ENCODE data around the gene BOD1L1.

The BOD1L1 gene

GRCh38 chr4:13617801-13618200, 9.7 kb downstream of the BOD1L1 start:
- Histone ChIP-seq H3K23ac (ENCODE audit: low read depth, low read length, poor library complexity) (no peak overlapping the region), H2BK15ac (ENCODE audit: low read length) (no peak overlapping the region), H4K91ac (ENCODE audit: low read depth, low read length, poor library complexity) (no peak overlapping the region)

GRCh38 chr4:13616597-13616996, 10.9 kb downstream of the BOD1L1 start:
- Histone ChIP-seq H2BK120ac (ENCODE audit: low read depth, low read length) (no peak overlapping the region), H3K36me3 (replicated peaks in 1 of 2; ENCODE audit: control insufficient read depth in 2 of 2, insufficient read depth in 2 of 2, low read length in 2 of 2) (peaks cover 14 to 80% of the 10 kb centered on the region in 2 donors), H3K14ac (ENCODE audit: low read length) (no peak overlapping the region), H3K9ac (ENCODE audit: low read depth, low read length, poor library complexity) (no peak overlapping the region), H3K9me3 (replicated peaks in 1 of 2; ENCODE audit: control insufficient read depth in 2 of 2, insufficient read depth in 1 of 2, low read depth in 1 of 2, low read length in 2 of 2) (no peaks in the 10 kb centered on the region), H2BK12ac (ENCODE audit: low read length) (no peak overlapping the region), H4K91ac (ENCODE audit: low read depth, low read length, poor library complexity) (no peak overlapping the region), H3K18ac (ENCODE audit: low read length) (no peak overlapping the region), H2AFZ (ENCODE audit: low read length) (no peak overlapping the region), H3K27me3 (ENCODE audit: control insufficient read depth in 3 of 3, insufficient read depth in 3 of 3, low read depth in 1 of 3, low read length in 3 of 3) (no peaks in the 10 kb centered on the region), H3K23ac (ENCODE audit: low read depth, low read length, poor library complexity) (no peak overlapping the region), H4K8ac (ENCODE audit: low read depth, low read length) (no peak overlapping the region), H3K4me1 (ENCODE audit: control insufficient read depth in 2 of 2, insufficient read depth in 1 of 2, low read depth in 1 of 2, low read length in 2 of 2) (no peaks in the 10 kb centered on the region), H2BK15ac (ENCODE audit: low read length) (no peak overlapping the region), H3K27ac (replicated peaks; ENCODE audit: low read length) (no peak overlapping the region), H3K4me3 (ENCODE audit: low read length in 2 of 2) (no peak overlapping the region), H2AK5ac (ENCODE audit: low read depth, low read length) (no peak overlapping the region), H2BK5ac (ENCODE audit: low read length) (no peak overlapping the region), H3K79me1 (ENCODE audit: low read depth, low read length) (no peaks in the 10 kb centered on the region), H3K4me2 (ENCODE audit: insufficient read depth, low read length, poor library complexity, severe bottlenecking) (no peak overlapping the region), H3K4ac (ENCODE audit: low read length) (no peak overlapping the region)
- no peak for DNase-seq (ENCODE audit: low spot score)
- no CpG with 5 or more reads among the region's 4 CpGs for WGBS, 2 donors (ENCODE audit: extremely low coverage in 2 of 2, insufficient read length in 2 of 2, insufficient replicate concordance in 1 of 2)

More at GRCh38 chr4:13617801-13618200, 9.7 kb downstream of the BOD1L1 start:
- Histone ChIP-seq H3K14ac (ENCODE audit: low read length) (no peak overlapping the region), H3K18ac (ENCODE audit: low read length) (no peak overlapping the region), H4K8ac (ENCODE audit: low read depth, low read length) (no peak overlapping the region), H3K79me1 (ENCODE audit: low read depth, low read length) (no peaks in the 10 kb centered on the region), H3K4ac (ENCODE audit: low read length) (no peak overlapping the region), H3K9ac (ENCODE audit: low read depth, low read length, poor library complexity) (no peak overlapping the region), H3K4me3 (ENCODE audit: low read length in 2 of 2) (no peak overlapping the region), H3K4me2 (ENCODE audit: insufficient read depth, low read length, poor library complexity, severe bottlenecking) (no peak overlapping the region), H2BK5ac (ENCODE audit: low read length) (no peak overlapping the region), H3K27me3 (ENCODE audit: control insufficient read depth in 3 of 3, insufficient read depth in 3 of 3, low read depth in 1 of 3, low read length in 3 of 3) (no peaks in the 10 kb centered on the region), H3K9me3 (replicated peaks in 1 of 2; ENCODE audit: control insufficient read depth in 2 of 2, insufficient read depth in 1 of 2, low read depth in 1 of 2, low read length in 2 of 2) (no peaks in the 10 kb centered on the region), H3K27ac (replicated peaks; ENCODE audit: low read length) (no peak overlapping the region), H2BK120ac (ENCODE audit: low read depth, low read length) (no peak overlapping the region), H3K4me1 (ENCODE audit: control insufficient read depth in 2 of 2, insufficient read depth in 1 of 2, low read depth in 1 of 2, low read length in 2 of 2) (no peaks in the 10 kb centered on the region), H2AK5ac (ENCODE audit: low read depth, low read length) (no peak overlapping the region), H2BK12ac (ENCODE audit: low read length) (no peak overlapping the region), H2AFZ (ENCODE audit: low read length) (no peak overlapping the region), H3K36me3 (replicated peaks in 1 of 2; ENCODE audit: control insufficient read depth in 2 of 2, insufficient read depth in 2 of 2, low read length in 2 of 2) (peaks cover 13 to 70% of the 10 kb centered on the region in 2 donors)
- DNase-seq (ENCODE audit: low spot score) = no peak
- no CpG with 5 or more reads among the region's 3 CpGs for WGBS, 2 donors (ENCODE audit: extremely low coverage in 2 of 2, insufficient read length in 2 of 2, insufficient replicate concordance in 1 of 2)

GRCh38 chr4:13615161-13615560, 12.4 kb downstream of the BOD1L1 start:
- H4K8ac ChIP-seq (ENCODE audit: low read depth, low read length) = no peak overlapping the region
- H2BK12ac ChIP-seq (ENCODE audit: low read length) = no peak overlapping the region
- H2BK5ac ChIP-seq (ENCODE audit: low read length) = no peak overlapping the region
- H2BK15ac ChIP-seq (ENCODE audit: low read length) = no peak overlapping the region
- H2AFZ ChIP-seq (ENCODE audit: low read length) = no peak overlapping the region
- no peak overlapping the region for H3K27ac ChIP-seq (replicated peaks; ENCODE audit: low read length)
- H3K36me3 ChIP-seq (replicated peaks in 1 of 2; ENCODE audit: control insufficient read depth in 2 of 2, insufficient read depth in 2 of 2, low read length in 2 of 2) = peaks cover 18 to 94% of the 10 kb centered on the region in 2 donors
- no peak overlapping the region for H3K9ac ChIP-seq (ENCODE audit: low read depth, low read length, poor library complexity)
- H3K27me3 ChIP-seq (ENCODE audit: control insufficient read depth in 3 of 3, insufficient read depth in 3 of 3, low read depth in 1 of 3, low read length in 3 of 3) = no peaks in the 10 kb centered on the region
- H2AK5ac ChIP-seq (ENCODE audit: low read depth, low read length) = no peak overlapping the region
- H4K91ac ChIP-seq (ENCODE audit: low read depth, low read length, poor library complexity) = no peak overlapping the region
- no peak overlapping the region for H3K14ac ChIP-seq (ENCODE audit: low read length)
- no peak overlapping the region for H2BK120ac ChIP-seq (ENCODE audit: low read depth, low read length)
- H3K18ac ChIP-seq (ENCODE audit: low read length) = no peak overlapping the region
- H3K4me1 ChIP-seq (ENCODE audit: control insufficient read depth in 2 of 2, insufficient read depth in 1 of 2, low read depth in 1 of 2, low read length in 2 of 2) = no peaks in the 10 kb centered on the region
- no peak for DNase-seq (ENCODE audit: low spot score)
- H3K4me2 ChIP-seq (ENCODE audit: insufficient read depth, low read length, poor library complexity, severe bottlenecking) = no peak overlapping the region
- H3K9me3 ChIP-seq (replicated peaks in 1 of 2; ENCODE audit: control insufficient read depth in 2 of 2, insufficient read depth in 1 of 2, low read depth in 1 of 2, low read length in 2 of 2) = no peaks in the 10 kb centered on the region
- WGBS, 2 donors (ENCODE audit: extremely low coverage in 2 of 2, insufficient read length in 2 of 2, insufficient replicate concordance in 1 of 2) = no CpG with 5 or more reads among the region's 3 CpGs
- H3K23ac ChIP-seq (ENCODE audit: low read depth, low read length, poor library complexity) = no peak overlapping the region
- no peak overlapping the region for H3K4ac ChIP-seq (ENCODE audit: low read length)
- no peak overlapping the region for H3K4me3 ChIP-seq (ENCODE audit: low read length in 2 of 2)
- H3K79me1 ChIP-seq (ENCODE audit: low read depth, low read length) = no peaks in the 10 kb centered on the region

GRCh38 chr4:13612569-13612968, 15.0 kb downstream of the BOD1L1 start:
- no peak overlapping the region for H2AFZ ChIP-seq (ENCODE audit: low read length)
- no peaks in the 10 kb centered on the region for H3K4me1 ChIP-seq (ENCODE audit: control insufficient read depth in 2 of 2, insufficient read depth in 1 of 2, low read depth in 1 of 2, low read length in 2 of 2)
- H3K27ac ChIP-seq (replicated peaks; ENCODE audit: low read length) = no peak overlapping the region
- H4K8ac ChIP-seq (ENCODE audit: low read depth, low read length) = no peak overlapping the region
- H2BK12ac ChIP-seq (ENCODE audit: low read length) = no peak overlapping the region
- H3K4me3 ChIP-seq (ENCODE audit: low read length in 2 of 2) = no peak overlapping the region
- no peak overlapping the region for H3K18ac ChIP-seq (ENCODE audit: low read length)
- no peak overlapping the region for H3K4me2 ChIP-seq (ENCODE audit: insufficient read depth, low read length, poor library complexity, severe bottlenecking)
- no CpG with 5 or more reads among the region's 4 CpGs for WGBS, 2 donors (ENCODE audit: extremely low coverage in 2 of 2, insufficient read length in 2 of 2, insufficient replicate concordance in 1 of 2)
- H2BK120ac ChIP-seq (ENCODE audit: low read depth, low read length) = no peak overlapping the region
- no peak overlapping the region for H3K9ac ChIP-seq (ENCODE audit: low read depth, low read length, poor library complexity)
- no peak overlapping the region for H3K23ac ChIP-seq (ENCODE audit: low read depth, low read length, poor library complexity)
- H3K9me3 ChIP-seq (replicated peaks in 1 of 2; ENCODE audit: control insufficient read depth in 2 of 2, insufficient read depth in 1 of 2, low read depth in 1 of 2, low read length in 2 of 2) = no peaks in the 10 kb centered on the region
- no peak overlapping the region for H4K91ac ChIP-seq (ENCODE audit: low read depth, low read length, poor library complexity)
- H3K4ac ChIP-seq (ENCODE audit: low read length) = no peak overlapping the region
- H3K79me1 ChIP-seq (ENCODE audit: low read depth, low read length) = no peaks in the 10 kb centered on the region
- DNase-seq (ENCODE audit: low spot score) = no peak
- peaks cover 13 to 96% of the 10 kb centered on the region in 2 donors for H3K36me3 ChIP-seq (replicated peaks in 1 of 2; ENCODE audit: control insufficient read depth in 2 of 2, insufficient read depth in 2 of 2, low read length in 2 of 2)
- H2BK15ac ChIP-seq (ENCODE audit: low read length) = no peak overlapping the region
- no peak overlapping the region for H3K14ac ChIP-seq (ENCODE audit: low read length)
- no peak overlapping the region for H2AK5ac ChIP-seq (ENCODE audit: low read depth, low read length)
- H2BK5ac ChIP-seq (ENCODE audit: low read length) = no peak overlapping the region
- H3K27me3 ChIP-seq (ENCODE audit: control insufficient read depth in 3 of 3, insufficient read depth in 3 of 3, low read depth in 1 of 3, low read length in 3 of 3) = no peaks in the 10 kb centered on the region

Data from neuronal stem cell (in vitro differentiated cells).